ENCODE measurements around the gene WDR81.

- TF ChIP-seq ZNF530 (tag by site-specific recombination; IDR thresholded peaks at IDR 0.05; ENCODE audit: low read depth) = no peak
- TF ChIP-seq, protein P1, sequence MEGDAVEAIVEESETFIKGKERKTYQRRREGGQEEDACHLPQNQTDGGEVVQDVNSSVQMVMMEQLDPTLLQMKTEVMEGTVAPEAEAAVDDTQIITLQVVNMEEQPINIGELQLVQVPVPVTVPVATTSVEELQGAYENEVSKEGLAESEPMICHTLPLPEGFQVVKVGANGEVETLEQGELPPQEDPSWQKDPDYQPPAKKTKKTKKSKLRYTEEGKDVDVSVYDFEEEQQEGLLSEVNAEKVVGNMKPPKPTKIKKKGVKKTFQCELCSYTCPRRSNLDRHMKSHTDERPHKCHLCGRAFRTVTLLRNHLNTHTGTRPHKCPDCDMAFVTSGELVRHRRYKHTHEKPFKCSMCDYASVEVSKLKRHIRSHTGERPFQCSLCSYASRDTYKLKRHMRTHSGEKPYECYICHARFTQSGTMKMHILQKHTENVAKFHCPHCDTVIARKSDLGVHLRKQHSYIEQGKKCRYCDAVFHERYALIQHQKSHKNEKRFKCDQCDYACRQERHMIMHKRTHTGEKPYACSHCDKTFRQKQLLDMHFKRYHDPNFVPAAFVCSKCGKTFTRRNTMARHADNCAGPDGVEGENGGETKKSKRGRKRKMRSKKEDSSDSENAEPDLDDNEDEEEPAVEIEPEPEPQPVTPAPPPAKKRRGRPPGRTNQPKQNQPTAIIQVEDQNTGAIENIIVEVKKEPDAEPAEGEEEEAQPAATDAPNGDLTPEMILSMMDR (tag by site-specific recombination; IDR thresholded peaks at IDR 0.05) = no peak
- no peak for TF ChIP-seq GFI1B (tag by site-specific recombination; IDR thresholded peaks at IDR 0.05)
- TF ChIP-seq, protein P2, sequence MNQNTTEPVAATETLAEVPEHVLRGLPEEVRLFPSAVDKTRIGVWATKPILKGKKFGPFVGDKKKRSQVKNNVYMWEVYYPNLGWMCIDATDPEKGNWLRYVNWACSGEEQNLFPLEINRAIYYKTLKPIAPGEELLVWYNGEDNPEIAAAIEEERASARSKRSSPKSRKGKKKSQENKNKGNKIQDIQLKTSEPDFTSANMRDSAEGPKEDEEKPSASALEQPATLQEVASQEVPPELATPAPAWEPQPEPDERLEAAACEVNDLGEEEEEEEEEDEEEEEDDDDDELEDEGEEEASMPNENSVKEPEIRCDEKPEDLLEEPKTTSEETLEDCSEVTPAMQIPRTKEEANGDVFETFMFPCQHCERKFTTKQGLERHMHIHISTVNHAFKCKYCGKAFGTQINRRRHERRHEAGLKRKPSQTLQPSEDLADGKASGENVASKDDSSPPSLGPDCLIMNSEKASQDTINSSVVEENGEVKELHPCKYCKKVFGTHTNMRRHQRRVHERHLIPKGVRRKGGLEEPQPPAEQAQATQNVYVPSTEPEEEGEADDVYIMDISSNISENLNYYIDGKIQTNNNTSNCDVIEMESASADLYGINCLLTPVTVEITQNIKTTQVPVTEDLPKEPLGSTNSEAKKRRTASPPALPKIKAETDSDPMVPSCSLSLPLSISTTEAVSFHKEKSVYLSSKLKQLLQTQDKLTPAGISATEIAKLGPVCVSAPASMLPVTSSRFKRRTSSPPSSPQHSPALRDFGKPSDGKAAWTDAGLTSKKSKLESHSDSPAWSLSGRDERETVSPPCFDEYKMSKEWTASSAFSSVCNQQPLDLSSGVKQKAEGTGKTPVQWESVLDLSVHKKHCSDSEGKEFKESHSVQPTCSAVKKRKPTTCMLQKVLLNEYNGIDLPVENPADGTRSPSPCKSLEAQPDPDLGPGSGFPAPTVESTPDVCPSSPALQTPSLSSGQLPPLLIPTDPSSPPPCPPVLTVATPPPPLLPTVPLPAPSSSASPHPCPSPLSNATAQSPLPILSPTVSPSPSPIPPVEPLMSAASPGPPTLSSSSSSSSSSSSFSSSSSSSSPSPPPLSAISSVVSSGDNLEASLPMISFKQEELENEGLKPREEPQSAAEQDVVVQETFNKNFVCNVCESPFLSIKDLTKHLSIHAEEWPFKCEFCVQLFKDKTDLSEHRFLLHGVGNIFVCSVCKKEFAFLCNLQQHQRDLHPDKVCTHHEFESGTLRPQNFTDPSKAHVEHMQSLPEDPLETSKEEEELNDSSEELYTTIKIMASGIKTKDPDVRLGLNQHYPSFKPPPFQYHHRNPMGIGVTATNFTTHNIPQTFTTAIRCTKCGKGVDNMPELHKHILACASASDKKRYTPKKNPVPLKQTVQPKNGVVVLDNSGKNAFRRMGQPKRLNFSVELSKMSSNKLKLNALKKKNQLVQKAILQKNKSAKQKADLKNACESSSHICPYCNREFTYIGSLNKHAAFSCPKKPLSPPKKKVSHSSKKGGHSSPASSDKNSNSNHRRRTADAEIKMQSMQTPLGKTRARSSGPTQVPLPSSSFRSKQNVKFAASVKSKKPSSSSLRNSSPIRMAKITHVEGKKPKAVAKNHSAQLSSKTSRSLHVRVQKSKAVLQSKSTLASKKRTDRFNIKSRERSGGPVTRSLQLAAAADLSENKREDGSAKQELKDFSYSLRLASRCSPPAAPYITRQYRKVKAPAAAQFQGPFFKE (tag by site-specific recombination; IDR thresholded peaks at IDR 0.05; ENCODE audit: borderline replicate concordance) = no peak
- no peak for TF ChIP-seq ZNF302 (tag by site-specific recombination; IDR thresholded peaks at IDR 0.05; ENCODE audit: low read depth)
- TF ChIP-seq ZNF423 (tag by site-specific recombination; IDR thresholded peaks at IDR 0.05) = no peak
- TF ChIP-seq ZIC2 (tag by site-specific recombination; IDR thresholded peaks at IDR 0.05) = no peak
- no peak for TF ChIP-seq ZNF830 (tag by site-specific recombination; IDR thresholded peaks at IDR 0.05; ENCODE audit: low read depth)
- TF ChIP-seq ZNF10 (tag by site-specific recombination; IDR thresholded peaks at IDR 0.05) = no peak
- TF ChIP-seq ZNF792 (tag by site-specific recombination; IDR thresholded peaks at IDR 0.05) = no peak
- TF ChIP-seq ZNF404 (tag by site-specific recombination; IDR thresholded peaks at IDR 0.05) = no peak
These were observed 62.2 kb downstream of the WDR81 start for GRCh38 chr17:1786708-1787107.

Data from HEK293 (cell line).